GM23338 (cell line): ENCODE measurements around the gene ADGRV1. TPM values are rescaled to one million over a fixed set of nuclear protein-coding genes. Genes with fewer than 3 reads are reported as not detected.
"Not testable (repeated sequence)": the region's sequence is repeated elsewhere in the genome, so short reads cannot be mapped to it uniquely, and the experiment has no call there.

Source experiments
- ATAC-seq: fragments of 200-7000 bp; cut with Tn5 transposase; 3 replicates; pipeline ENCODE4 v1.9.1; 2020
- DNase-seq: peaks from one replicate; pipeline ENCODE4 v3.0.0-alpha.2; 2015; ENCODE audit warnings: low spot score
- H2AFZ ChIP-seq: fragments of 200-600 bp; sonication (generic); 2 replicates; pipeline ENCODE4 v1.8.0; 2016; ENCODE audit warnings: antibody characterized with exemption, mild to moderate bottlenecking, moderate library complexity
- H3F3A ChIP-seq: fragments of 200-600 bp; sonication (generic); replicated peaks from 2 replicates; pipeline ENCODE4 v1.8.0; 2017; ENCODE audit warnings: antibody characterized with exemption, mixed run types, low read depth
- H3K27ac ChIP-seq: fragments of 200-600 bp; sonication (generic); 2 replicates; pipeline ENCODE4 v1.6.1; 2016; ENCODE audit warnings: low read depth
- H3K27me3 ChIP-seq: fragments of 200-600 bp; sonication (generic); 2 replicates; pipeline ENCODE4 v1.8.0; 2016; ENCODE audit warnings: mild to moderate bottlenecking, mixed run types, moderate library complexity; ENCODE audit not compliant: insufficient read depth
- H3K36me3 ChIP-seq: fragments of 200-600 bp; sonication (generic); 2 replicates; pipeline ENCODE4 v1.8.0; 2016; ENCODE audit warnings: mild to moderate bottlenecking; ENCODE audit not compliant: insufficient read depth
- H3K4me1 ChIP-seq: fragments of 200-600 bp; sonication (generic); 2 replicates; pipeline ENCODE4 v1.8.0; 2016; ENCODE audit warnings: mild to moderate bottlenecking, moderate library complexity; ENCODE audit not compliant: insufficient read depth
- H3K4me2 ChIP-seq: fragments of 200-600 bp; sonication (generic); 2 replicates; pipeline ENCODE4 v1.7.1; 2017; ENCODE audit warnings: mixed run types
- H3K4me3 ChIP-seq: fragments of 200-600 bp; sonication (generic); 2 replicates; pipeline ENCODE4 v1.6.1; 2016; ENCODE audit warnings: mixed run types
- H3K79me2 ChIP-seq: fragments of 200-600 bp; sonication (generic); replicated peaks from 2 replicates; pipeline ENCODE4 v1.8.0; 2017; ENCODE audit warnings: mild to moderate bottlenecking; ENCODE audit not compliant: insufficient read depth
- H3K9me2 ChIP-seq: fragments of 200-600 bp; sonication (generic); 2 replicates; pipeline ENCODE4 v1.8.0; 2017; ENCODE audit not compliant: insufficient read depth
- H4K20me1 ChIP-seq: fragments of 200-600 bp; sonication (generic); replicated peaks from 2 replicates; pipeline ENCODE4 v1.8.0; 2017; ENCODE audit warnings: mild to moderate bottlenecking; ENCODE audit not compliant: insufficient read depth
- H3K27ac Mint-ChIP-seq: 2 replicates; pipeline ENCODE4 v1.8.0; 2020; ENCODE audit warnings: inconsistent platforms, mild to moderate bottlenecking, moderate library complexity, mixed read lengths
- H3K27me3 Mint-ChIP-seq: 3 replicates; pipeline ENCODE4 v1.8.0; 2022; ENCODE audit warnings: low read depth, mild to moderate bottlenecking, moderate library complexity, mixed read lengths, inconsistent platforms; ENCODE audit not compliant: insufficient read depth, poor library complexity
- H3K36me3 Mint-ChIP-seq: 3 replicates; pipeline ENCODE4 v1.8.0; 2021; ENCODE audit warnings: low read depth, mild to moderate bottlenecking, inconsistent platforms, moderate library complexity, mixed read lengths
- H3K4me1 Mint-ChIP-seq: 3 replicates; pipeline ENCODE4 v1.8.0; 2020; ENCODE audit warnings: mild to moderate bottlenecking, inconsistent platforms, mixed read lengths
- H3K4me3 Mint-ChIP-seq: 3 replicates; pipeline ENCODE4 v1.8.0; 2021; ENCODE audit warnings: moderate library complexity, mild to moderate bottlenecking, inconsistent platforms, mixed read lengths
- H3K9me3 Mint-ChIP-seq: 3 replicates; pipeline ENCODE4 v1.8.0; 2020; ENCODE audit warnings: moderate library complexity, mild to moderate bottlenecking, inconsistent platforms, mixed read lengths
- CREB1 ChIP-seq: fragments of 250-450 bp; sonication (Bioruptor Pico); IDR thresholded peaks from 2 replicates; pipeline ENCODE4 v1.5.0; 2020; ENCODE audit warnings: low read depth, mild to moderate bottlenecking, moderate library complexity
- ETS1 ChIP-seq: IDR thresholded peaks from 2 replicates; pipeline ENCODE4 v1.6.1; 2016; ENCODE audit warnings: antibody characterized with exemption
- EZH2 ChIP-seq: fragments of 200-600 bp; sonication (generic); IDR thresholded peaks from one replicate; pipeline ENCODE4 v1.8.0; 2017; ENCODE audit warnings: antibody characterized with exemption, mild to moderate bottlenecking, low read depth; ENCODE audit not compliant: unreplicated experiment
- EZH2phosphoT487 ChIP-seq: fragments of 200-600 bp; sonication (generic); IDR thresholded peaks from one replicate; pipeline ENCODE4 v1.8.1; 2018; ENCODE audit warnings: antibody characterized with exemption; ENCODE audit not compliant: unreplicated experiment
- NANOG ChIP-seq: IDR thresholded peaks from 2 replicates; pipeline ENCODE4 v1.6.1; 2016; ENCODE audit warnings: antibody characterized with exemption, borderline replicate concordance
- POLR2AphosphoS5 ChIP-seq: IDR thresholded peaks from 2 replicates; pipeline ENCODE4 v1.6.1; 2016; ENCODE audit warnings: antibody characterized with exemption, low read depth
- STAT1 ChIP-seq: IDR thresholded peaks from one replicate; pipeline ENCODE4 v1.6.1; 2016; ENCODE audit warnings: antibody characterized with exemption; ENCODE audit not compliant: unreplicated experiment
- ZNF114 ChIP-seq: fragments of 250-450 bp; sonication (Bioruptor Pico); IDR thresholded peaks from 2 replicates; pipeline ENCODE4 v1.5.0; 2020; ENCODE audit warnings: mild to moderate bottlenecking, moderate library complexity
- polyA plus RNA-seq: library from polyadenylated mRNA; unstranded; fragments of >200 nt; fragmentation: Nextera tagmentation; extraction: Ambion mirVana; gene quantifications from 2 replicates; pipeline ENCODE4 v1.2.1, GENCODE V29; 2016
- total RNA-seq: library from RNA; depleted of rRNA; stranded (reverse); fragments of >200 nt; shearing (Covaris generic); gene quantifications from 2 replicates; pipeline ENCODE4 v1.2.3, GENCODE V29; 2014
- TF ChIP-seq, protein P1 (sequence below): fragments of 250-450 bp; sonication (Bioruptor Pico); IDR thresholded peaks from 2 replicates; pipeline ENCODE4 v1.5.0; 2020; ENCODE audit warnings: mild to moderate bottlenecking, moderate library complexity
- TF ChIP-seq, protein P2 (sequence below), 2 experiments: fragments of 200-600 bp in 1 of 2; sonication (generic) in 1 of 2; conservative IDR thresholded peaks; 2 replicates each; pipeline versions ENCODE4 v1.5.1 to v1.6.1; 2016 to 2017; ENCODE audit warnings: antibody characterized with exemption in 2 of 2, low read depth in 2 of 2, mild to moderate bottlenecking in 2 of 2, moderate library complexity in 1 of 2

ADGRV1 gene
- total and polyA plus RNA-seq, 2 experiments from 2014 or later: 46.1 to 149 TPM

GRCh38 chr5:90590170-90590569 is 31.6 kb downstream of the ADGRV1 start:
- H3K36me3 Mint-ChIP-seq: peaks cover 39% of the 10 kb centered on the region
- H3K4me1 Mint-ChIP-seq: peaks cover 21% of the 10 kb centered on the region
- Histone ChIP-seq H3K27me3 (no peaks in the 10 kb centered on the region), H3K79me2 (peaks cover 91% of the 10 kb centered on the region), H3K9me2 (no peaks in the 10 kb centered on the region), H3K36me3 (no peaks in the 10 kb centered on the region; the same call in 1 of the 2 replicates), H3K4me2 (no peak overlapping the region), H3K27ac (no peak overlapping the region), H2AFZ (no peak overlapping the region), H3K4me3 (no peak overlapping the region), H3F3A (no peaks in the 10 kb centered on the region), H3K4me1 (peaks cover 26% of the 10 kb centered on the region), H4K20me1 (peaks cover 5% of the 10 kb centered on the region; the same call in 1 of the 2 replicates)
- no peak for DNase-seq
- H3K9me3 Mint-ChIP-seq: peaks cover 27% of the 10 kb centered on the region
- H3K27ac Mint-ChIP-seq: no peak overlapping the region
- peaks cover 2% of the 10 kb centered on the region for H3K27me3 Mint-ChIP-seq
- no peak for ATAC-seq
- TF ChIP-seq ZNF114 (CRISPR knock-in tag): no peak
- no peak for TF ChIP-seq CREB1 (CRISPR knock-in tag)
- TF ChIP-seq, protein P1, sequence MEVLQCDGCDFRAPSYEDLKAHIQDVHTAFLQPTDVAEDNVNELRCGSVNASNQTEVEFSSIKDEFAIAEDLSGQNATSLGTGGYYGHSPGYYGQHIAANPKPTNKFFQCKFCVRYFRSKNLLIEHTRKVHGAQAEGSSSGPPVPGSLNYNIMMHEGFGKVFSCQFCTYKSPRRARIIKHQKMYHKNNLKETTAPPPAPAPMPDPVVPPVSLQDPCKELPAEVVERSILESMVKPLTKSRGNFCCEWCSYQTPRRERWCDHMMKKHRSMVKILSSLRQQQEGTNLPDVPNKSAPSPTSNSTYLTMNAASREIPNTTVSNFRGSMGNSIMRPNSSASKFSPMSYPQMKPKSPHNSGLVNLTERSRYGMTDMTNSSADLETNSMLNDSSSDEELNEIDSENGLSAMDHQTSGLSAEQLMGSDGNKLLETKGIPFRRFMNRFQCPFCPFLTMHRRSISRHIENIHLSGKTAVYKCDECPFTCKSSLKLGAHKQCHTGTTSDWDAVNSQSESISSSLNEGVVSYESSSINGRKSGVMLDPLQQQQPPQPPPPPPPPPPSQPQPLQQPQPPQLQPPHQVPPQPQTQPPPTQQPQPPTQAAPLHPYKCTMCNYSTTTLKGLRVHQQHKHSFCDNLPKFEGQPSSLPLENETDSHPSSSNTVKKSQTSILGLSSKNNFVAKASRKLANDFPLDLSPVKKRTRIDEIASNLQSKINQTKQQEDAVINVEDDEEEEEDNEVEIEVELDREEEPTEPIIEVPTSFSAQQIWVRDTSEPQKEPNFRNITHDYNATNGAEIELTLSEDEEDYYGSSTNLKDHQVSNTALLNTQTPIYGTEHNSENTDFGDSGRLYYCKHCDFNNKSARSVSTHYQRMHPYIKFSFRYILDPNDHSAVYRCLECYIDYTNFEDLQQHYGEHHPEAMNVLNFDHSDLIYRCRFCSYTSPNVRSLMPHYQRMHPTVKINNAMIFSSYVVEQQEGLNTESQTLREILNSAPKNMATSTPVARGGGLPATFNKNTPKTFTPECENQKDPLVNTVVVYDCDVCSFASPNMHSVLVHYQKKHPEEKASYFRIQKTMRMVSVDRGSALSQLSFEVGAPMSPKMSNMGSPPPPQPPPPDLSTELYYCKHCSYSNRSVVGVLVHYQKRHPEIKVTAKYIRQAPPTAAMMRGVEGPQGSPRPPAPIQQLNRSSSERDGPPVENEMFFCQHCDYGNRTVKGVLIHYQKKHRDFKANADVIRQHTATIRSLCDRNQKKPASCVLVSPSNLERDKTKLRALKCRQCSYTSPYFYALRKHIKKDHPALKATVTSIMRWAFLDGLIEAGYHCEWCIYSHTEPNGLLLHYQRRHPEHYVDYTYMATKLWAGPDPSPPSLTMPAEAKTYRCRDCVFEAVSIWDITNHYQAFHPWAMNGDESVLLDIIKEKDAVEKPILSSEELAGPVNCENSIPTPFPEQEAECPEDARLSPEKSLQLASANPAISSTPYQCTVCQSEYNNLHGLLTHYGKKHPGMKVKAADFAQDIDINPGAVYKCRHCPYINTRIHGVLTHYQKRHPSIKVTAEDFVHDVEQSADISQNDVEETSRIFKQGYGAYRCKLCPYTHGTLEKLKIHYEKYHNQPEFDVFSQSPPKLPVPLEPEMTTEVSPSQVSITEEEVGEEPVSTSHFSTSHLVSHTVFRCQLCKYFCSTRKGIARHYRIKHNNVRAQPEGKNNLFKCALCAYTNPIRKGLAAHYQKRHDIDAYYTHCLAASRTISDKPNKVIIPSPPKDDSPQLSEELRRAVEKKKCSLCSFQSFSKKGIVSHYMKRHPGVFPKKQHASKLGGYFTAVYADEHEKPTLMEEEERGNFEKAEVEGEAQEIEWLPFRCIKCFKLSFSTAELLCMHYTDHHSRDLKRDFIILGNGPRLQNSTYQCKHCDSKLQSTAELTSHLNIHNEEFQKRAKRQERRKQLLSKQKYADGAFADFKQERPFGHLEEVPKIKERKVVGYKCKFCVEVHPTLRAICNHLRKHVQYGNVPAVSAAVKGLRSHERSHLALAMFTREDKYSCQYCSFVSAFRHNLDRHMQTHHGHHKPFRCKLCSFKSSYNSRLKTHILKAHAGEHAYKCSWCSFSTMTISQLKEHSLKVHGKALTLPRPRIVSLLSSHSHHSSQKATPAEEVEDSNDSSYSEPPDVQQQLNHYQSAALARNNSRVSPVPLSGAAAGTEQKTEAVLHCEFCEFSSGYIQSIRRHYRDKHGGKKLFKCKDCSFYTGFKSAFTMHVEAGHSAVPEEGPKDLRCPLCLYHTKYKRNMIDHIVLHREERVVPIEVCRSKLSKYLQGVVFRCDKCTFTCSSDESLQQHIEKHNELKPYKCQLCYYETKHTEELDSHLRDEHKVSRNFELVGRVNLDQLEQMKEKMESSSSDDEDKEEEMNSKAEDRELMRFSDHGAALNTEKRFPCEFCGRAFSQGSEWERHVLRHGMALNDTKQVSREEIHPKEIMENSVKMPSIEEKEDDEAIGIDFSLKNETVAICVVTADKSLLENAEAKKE: no peak
- TF ChIP-seq STAT1: no peak
- TF ChIP-seq, protein P2, sequence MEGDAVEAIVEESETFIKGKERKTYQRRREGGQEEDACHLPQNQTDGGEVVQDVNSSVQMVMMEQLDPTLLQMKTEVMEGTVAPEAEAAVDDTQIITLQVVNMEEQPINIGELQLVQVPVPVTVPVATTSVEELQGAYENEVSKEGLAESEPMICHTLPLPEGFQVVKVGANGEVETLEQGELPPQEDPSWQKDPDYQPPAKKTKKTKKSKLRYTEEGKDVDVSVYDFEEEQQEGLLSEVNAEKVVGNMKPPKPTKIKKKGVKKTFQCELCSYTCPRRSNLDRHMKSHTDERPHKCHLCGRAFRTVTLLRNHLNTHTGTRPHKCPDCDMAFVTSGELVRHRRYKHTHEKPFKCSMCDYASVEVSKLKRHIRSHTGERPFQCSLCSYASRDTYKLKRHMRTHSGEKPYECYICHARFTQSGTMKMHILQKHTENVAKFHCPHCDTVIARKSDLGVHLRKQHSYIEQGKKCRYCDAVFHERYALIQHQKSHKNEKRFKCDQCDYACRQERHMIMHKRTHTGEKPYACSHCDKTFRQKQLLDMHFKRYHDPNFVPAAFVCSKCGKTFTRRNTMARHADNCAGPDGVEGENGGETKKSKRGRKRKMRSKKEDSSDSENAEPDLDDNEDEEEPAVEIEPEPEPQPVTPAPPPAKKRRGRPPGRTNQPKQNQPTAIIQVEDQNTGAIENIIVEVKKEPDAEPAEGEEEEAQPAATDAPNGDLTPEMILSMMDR (conservative IDR thresholded peaks at IDR 0.05; ENCODE audit: low read depth in 2 of 2): no peak
- TF ChIP-seq EZH2: no peak
- TF ChIP-seq NANOG: no peak
- no peak for TF ChIP-seq POLR2AphosphoS5
- TF ChIP-seq ETS1: no peak
- no peak for TF ChIP-seq EZH2phosphoT487
- no peak overlapping the region for H3K4me3 Mint-ChIP-seq

GRCh38 chr5:90593083-90593482 is 34.5 kb downstream of the ADGRV1 start:
- H3K4me3 Mint-ChIP-seq, H3K4me1 Mint-ChIP-seq, DNase-seq: not testable (repeated sequence)

GRCh38 chr5:90595766-90596165 is 37.2 kb downstream of the ADGRV1 start:
- not testable (repeated sequence) for H3K4me3 Mint-ChIP-seq, H3K27ac ChIP-seq, H3K4me3 ChIP-seq, H3K27ac Mint-ChIP-seq, H3K36me3 ChIP-seq, H3K27me3 ChIP-seq, H3K4me1 Mint-ChIP-seq, DNase-seq, H3K4me1 ChIP-seq, H3F3A ChIP-seq, ATAC-seq, H2AFZ ChIP-seq, H3K9me2 ChIP-seq, H4K20me1 ChIP-seq, H3K4me2 ChIP-seq, H3K27me3 Mint-ChIP-seq
- peaks cover 41% of the 10 kb centered on the region for H3K9me3 Mint-ChIP-seq
- H3K36me3 Mint-ChIP-seq: peaks cover 63% of the 10 kb centered on the region
- H3K79me2 ChIP-seq: peaks cover 70% of the 10 kb centered on the region

More at GRCh38 chr5:90593083-90593482, 34.5 kb downstream of the ADGRV1 start:
- not testable (repeated sequence) for ATAC-seq, H2AFZ ChIP-seq, H3K4me3 ChIP-seq, H3K27ac ChIP-seq, H3K9me2 ChIP-seq, H3K27ac Mint-ChIP-seq, H3K27me3 Mint-ChIP-seq, H3K4me1 ChIP-seq, H3K36me3 ChIP-seq, H4K20me1 ChIP-seq, H3F3A ChIP-seq, H3K4me2 ChIP-seq, H3K27me3 ChIP-seq
- Mint-ChIP-seq H3K9me3 (peaks cover 41% of the 10 kb centered on the region), H3K36me3 (peaks cover 59% of the 10 kb centered on the region)
- H3K79me2 ChIP-seq: peaks cover 76% of the 10 kb centered on the region
